Parathyroid adenoma (tissue), 2 donors: ENCODE results near the gene PPFIA2.

ENCODE experiments used
- H2AFZ ChIP-seq: fragments of 300-600 bp; sonication (generic); one replicate; pipeline ENCODE4 v1.7.0; 2017; ENCODE audit warnings: antibody characterized with exemption, mild to moderate bottlenecking
- H3K27ac ChIP-seq: fragments of 300-600 bp; sonication (generic); one replicate; pipeline ENCODE4 v1.7.0; 2017
- H3K27me3 ChIP-seq: fragments of 300-600 bp; sonication (generic); one replicate; pipeline ENCODE4 v1.7.0; 2017; ENCODE audit warnings: low read length; ENCODE audit not compliant: control insufficient read depth, insufficient read depth
- H3K36me3 ChIP-seq: fragments of 300-600 bp; sonication (generic); one replicate; pipeline ENCODE4 v1.7.0; 2017; ENCODE audit warnings: low read length; ENCODE audit not compliant: control insufficient read depth, insufficient read depth
- H3K4me1 ChIP-seq: fragments of 300-600 bp; sonication (generic); one replicate; pipeline ENCODE4 v1.7.0; 2017; ENCODE audit warnings: control low read depth
- H3K4me2 ChIP-seq: fragments of 300-600 bp; sonication (generic); one replicate; pipeline ENCODE4 v1.7.0; 2017; ENCODE audit warnings: low read length
- H3K4me3 ChIP-seq: fragments of 300-600 bp; sonication (generic); one replicate; pipeline ENCODE4 v1.7.0; 2017; ENCODE audit warnings: low read depth, low read length
- H3K79me2 ChIP-seq: fragments of 300-600 bp; sonication (generic); one replicate; pipeline ENCODE4 v1.7.0; 2017; ENCODE audit warnings: control low read depth
- H3K9ac ChIP-seq: fragments of 300-600 bp; sonication (generic); one replicate; pipeline ENCODE4 v1.7.0; 2017; ENCODE audit warnings: mild to moderate bottlenecking
- H3K9me3 ChIP-seq: fragments of 300-600 bp; sonication (generic); one replicate; pipeline ENCODE4 v1.7.0; 2017; ENCODE audit warnings: low read length; ENCODE audit not compliant: control insufficient read depth
- CTCF ChIP-seq: fragments of 300-600 bp; sonication (generic); IDR thresholded peaks from one replicate; pipeline ENCODE4 v1.7.0; 2017; ENCODE audit warnings: antibody characterized with exemption, mild to moderate bottlenecking
- donor health status: primary hyperparathyroidism.

PPFIA2 gene

GRCh38 chr12:81617915-81618314 is 141.2 kb downstream of the PPFIA2 start:
- TF ChIP-seq CTCF, result no peak
- Histone ChIP-seq H3K4me3 (no peak overlapping the region), H2AFZ (no peak overlapping the region), H3K27me3 (no peaks in the 10 kb centered on the region), H3K9me3 (no peaks in the 10 kb centered on the region), H3K4me1 (no peaks in the 10 kb centered on the region), H3K4me2 (no peak overlapping the region), H3K9ac (no peak overlapping the region), H3K79me2 (no peaks in the 10 kb centered on the region), H3K36me3 (no peaks in the 10 kb centered on the region), H3K27ac (no peak overlapping the region)

- H2AFZ ChIP-seq, result no peak overlapping the region
- H3K36me3 ChIP-seq, result no peaks in the 10 kb centered on the region
- TF ChIP-seq CTCF, result no peak
- H3K27ac ChIP-seq, result no peak overlapping the region
- no peaks in the 10 kb centered on the region for H3K4me1 ChIP-seq
- no peak overlapping the region for H3K9ac ChIP-seq
- no peaks in the 10 kb centered on the region for H3K79me2 ChIP-seq
- H3K4me2 ChIP-seq, result no peak overlapping the region
- no peaks in the 10 kb centered on the region for H3K9me3 ChIP-seq
- no peak overlapping the region for H3K4me3 ChIP-seq
- no peaks in the 10 kb centered on the region for H3K27me3 ChIP-seq
Observed at GRCh38 chr12:81615026-81615588, 144.0 kb downstream of the PPFIA2 start.

DNA sequence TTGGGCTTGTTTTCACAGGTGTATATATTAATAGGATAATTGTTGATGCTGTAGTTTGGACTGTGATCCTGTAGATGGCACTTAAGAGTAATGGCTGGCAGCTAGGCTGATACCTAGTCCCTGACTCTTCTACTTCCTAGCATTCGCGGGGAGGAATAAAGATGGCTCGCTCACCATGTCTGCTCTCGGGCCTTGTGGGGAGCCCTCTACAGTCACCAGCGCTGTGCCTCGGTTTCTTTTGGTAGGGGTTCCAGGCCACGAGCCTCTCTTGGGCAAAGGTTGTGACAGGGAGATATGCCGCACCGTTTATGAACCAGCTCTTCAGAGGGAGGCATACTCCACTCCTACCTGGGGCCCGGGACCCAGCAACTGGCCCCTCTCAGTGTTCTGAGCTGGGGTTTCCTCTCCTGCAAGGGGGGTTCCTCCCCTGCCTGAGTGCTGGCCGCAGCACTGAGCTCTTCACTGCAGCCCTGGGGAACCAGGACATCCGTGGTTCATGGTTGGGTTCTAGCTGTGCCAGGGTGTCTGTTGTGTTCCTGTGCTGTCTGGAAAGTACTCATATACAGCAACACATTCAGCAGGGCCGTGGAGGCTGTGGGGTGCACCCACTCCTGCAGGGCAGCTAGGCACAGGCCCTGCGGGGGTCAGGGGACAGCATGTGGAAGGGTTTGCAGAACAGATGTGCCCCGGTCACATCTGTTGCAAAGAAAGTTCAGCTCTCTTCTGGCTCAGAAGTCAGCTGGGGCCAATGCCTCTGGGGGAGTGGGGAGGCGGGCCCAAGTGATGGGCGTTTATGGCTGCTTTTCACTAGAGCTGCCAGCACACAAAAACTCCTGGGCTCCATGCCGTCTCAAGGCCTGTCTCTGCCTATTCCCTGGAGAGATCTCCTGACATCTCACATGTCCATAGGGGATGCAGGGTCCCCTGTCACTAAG is 147.9 kb downstream of the PPFIA2 start:
- Histone ChIP-seq H3K4me2 (no peak overlapping the region), H3K79me2 (no peaks in the 10 kb centered on the region), H3K36me3 (no peaks in the 10 kb centered on the region), H3K9ac (no peak overlapping the region), H3K27me3 (no peaks in the 10 kb centered on the region), H3K4me1 (no peaks in the 10 kb centered on the region), H3K27ac (no peak overlapping the region), H2AFZ (no peak overlapping the region), H3K9me3 (no peaks in the 10 kb centered on the region), H3K4me3 (no peak overlapping the region)
- TF ChIP-seq CTCF, result no peak

DNA sequence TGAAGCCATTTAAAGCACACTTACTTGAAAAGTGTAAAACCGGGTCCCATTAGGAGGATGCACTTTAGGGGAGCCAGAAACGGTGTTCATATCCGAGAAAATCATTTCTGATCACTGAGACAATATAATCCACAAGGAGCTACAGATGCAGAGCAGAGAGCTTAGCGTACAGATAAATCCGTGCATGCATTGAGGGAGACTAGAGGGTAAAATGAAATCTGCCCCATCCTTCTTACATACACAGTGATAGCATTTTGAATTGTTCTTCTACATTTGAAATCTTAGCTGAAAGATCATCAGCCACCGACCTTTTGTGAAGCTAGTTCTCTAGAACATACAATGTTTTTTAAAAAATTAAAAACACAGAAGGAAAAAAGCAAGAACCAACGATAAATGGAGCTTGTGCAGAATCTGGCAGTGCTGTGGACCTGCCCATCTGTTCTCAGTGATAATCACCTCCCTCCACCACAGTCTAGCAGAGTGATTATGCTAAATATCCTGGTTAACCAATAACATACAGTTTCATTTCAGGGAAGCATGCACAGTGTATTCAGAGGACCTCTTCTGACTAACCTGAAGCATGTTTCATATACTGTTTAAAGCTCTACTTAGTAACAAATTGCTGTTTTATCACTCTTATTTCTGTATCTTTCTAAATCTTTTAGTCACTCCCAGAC is 161.1 kb downstream of the PPFIA2 start:
- no peak overlapping the region for H3K4me3 ChIP-seq
- H3K36me3 ChIP-seq, result no peaks in the 10 kb centered on the region
- no peak overlapping the region for H2AFZ ChIP-seq
- no peaks in the 10 kb centered on the region for H3K27me3 ChIP-seq
- H3K9ac ChIP-seq, result no peak overlapping the region
- no peaks in the 10 kb centered on the region for H3K9me3 ChIP-seq
- H3K4me1 ChIP-seq, result no peaks in the 10 kb centered on the region
- H3K79me2 ChIP-seq, result no peaks in the 10 kb centered on the region
- no peak for TF ChIP-seq CTCF
- H3K4me2 ChIP-seq, result no peak overlapping the region
- H3K27ac ChIP-seq, result no peak overlapping the region
